Activated T-cell treated with anti-CD3 and anti-CD28 coated beads for 4 hours (primary cell): ENCODE results near the gene ABHD8.
A peak's percentile ranks its signal among the peaks of the same experiment; 100 is the strongest.

Experiments
- DNase-seq: peaks from one replicate; pipeline ENCODE4 v3.0.0-alpha.2; 2020

The ABHD8 gene

GRCh38 chr19:17262557-17262956 lies 40.7 kb downstream of the ABHD8 start:
- no peak for DNase-seq

- peak; percentile 85 for DNase-seq
These were observed 42.3 kb downstream of the ABHD8 start for GRCh38 chr19:17260842-17261325.

- no peak for DNase-seq
These were observed 43.3 kb downstream of the ABHD8 start for GRCh38 chr19:17259934-17260333.

GRCh38 chr19:17259118-17259780 lies 44.0 kb downstream of the ABHD8 start:
- DNase-seq: no peak

GRCh38 chr19:17256130-17256529 lies 47.1 kb downstream of the ABHD8 start:
- no peak for DNase-seq

- DNase-seq: no peak
These were observed 48.0 kb downstream of the ABHD8 start for GRCh38 chr19:17255150-17255621.

- no peak for DNase-seq
These were observed 48.6 kb downstream of the ABHD8 start for GRCh38 chr19:17254636-17255035.

- no peak for DNase-seq
These were observed 53.2 kb downstream of the ABHD8 start for GRCh38 chr19:17249887-17250548.

GRCh38 chr19:17248011-17248776 lies 55.0 kb downstream of the ABHD8 start:
- no peak for DNase-seq

GRCh38 chr19:17246681-17247425 lies 56.4 kb downstream of the ABHD8 start:
- no peak for DNase-seq

GRCh38 chr19:17245535-17245984 lies 57.7 kb downstream of the ABHD8 start, which contains the start of gene NR2F6:
Gene NR2F6 (minus strand): TSS chr19:17245919. CDS start chr19:17245220, 699 bp downstream.
- peak; percentile 30 for DNase-seq

GRCh38 chr19:17244618-17245534 lies 58.3 kb downstream of the ABHD8 start:
- no peak for DNase-seq

- DNase-seq: no peak
These were observed 59.2 kb downstream of the ABHD8 start for GRCh38 chr19:17243830-17244617.

GRCh38 chr19:17243211-17243829 lies 59.9 kb downstream of the ABHD8 start:
- no peak for DNase-seq

GRCh38 chr19:17242431-17243208 lies 60.6 kb downstream of the ABHD8 start:
- no peak for DNase-seq
